OCI-LY7 (cell line): ENCODE measurements around the gene ALKAL2.

ENCODE experiments used
- EZH2phosphoT487 ChIP-seq: fragments of 200-600 bp; sonication (generic); IDR thresholded peaks from 2 replicates; pipeline ENCODE4 v1.6.1; 2018; ENCODE audit warnings: low read depth, borderline replicate concordance, mild to moderate bottlenecking, mixed run types, antibody characterized with exemption, low read length, moderate library complexity, mixed read lengths
- TF ChIP-seq, protein P1 (sequence below): fragments of 200-600 bp; sonication (generic); conservative IDR thresholded peaks from 2 replicates; pipeline ENCODE4 v1.5.1; 2014; ENCODE audit warnings: mild to moderate bottlenecking, antibody characterized with exemption, low read length, moderate library complexity, mixed read lengths

DNA sequence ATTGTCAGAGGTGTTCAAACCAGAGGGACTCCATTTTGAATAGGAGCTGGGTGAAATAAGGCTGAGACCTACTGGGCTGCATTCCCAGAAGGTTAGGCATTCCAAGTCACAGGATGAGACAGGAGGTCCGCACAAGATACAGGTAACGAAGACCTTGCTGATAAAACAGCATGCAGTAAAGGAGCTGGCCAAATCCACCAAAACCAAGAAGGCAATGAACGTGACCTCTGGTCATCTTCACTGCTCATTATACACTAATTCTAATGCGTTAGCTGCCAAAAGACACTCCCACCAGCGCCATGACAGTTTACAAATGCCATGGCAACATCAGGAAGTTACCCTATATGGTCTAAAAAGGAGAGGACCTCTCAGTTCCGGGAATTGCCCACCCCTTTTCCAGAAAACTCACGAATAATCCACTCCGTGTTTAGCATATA lies 34.7 kb downstream of the ALKAL2 start:
- TF ChIP-seq, protein P1, sequence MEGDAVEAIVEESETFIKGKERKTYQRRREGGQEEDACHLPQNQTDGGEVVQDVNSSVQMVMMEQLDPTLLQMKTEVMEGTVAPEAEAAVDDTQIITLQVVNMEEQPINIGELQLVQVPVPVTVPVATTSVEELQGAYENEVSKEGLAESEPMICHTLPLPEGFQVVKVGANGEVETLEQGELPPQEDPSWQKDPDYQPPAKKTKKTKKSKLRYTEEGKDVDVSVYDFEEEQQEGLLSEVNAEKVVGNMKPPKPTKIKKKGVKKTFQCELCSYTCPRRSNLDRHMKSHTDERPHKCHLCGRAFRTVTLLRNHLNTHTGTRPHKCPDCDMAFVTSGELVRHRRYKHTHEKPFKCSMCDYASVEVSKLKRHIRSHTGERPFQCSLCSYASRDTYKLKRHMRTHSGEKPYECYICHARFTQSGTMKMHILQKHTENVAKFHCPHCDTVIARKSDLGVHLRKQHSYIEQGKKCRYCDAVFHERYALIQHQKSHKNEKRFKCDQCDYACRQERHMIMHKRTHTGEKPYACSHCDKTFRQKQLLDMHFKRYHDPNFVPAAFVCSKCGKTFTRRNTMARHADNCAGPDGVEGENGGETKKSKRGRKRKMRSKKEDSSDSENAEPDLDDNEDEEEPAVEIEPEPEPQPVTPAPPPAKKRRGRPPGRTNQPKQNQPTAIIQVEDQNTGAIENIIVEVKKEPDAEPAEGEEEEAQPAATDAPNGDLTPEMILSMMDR = no peak
- no peak for TF ChIP-seq EZH2phosphoT487
